GM21390 (cell line): ENCODE data around the gene CCL27.
"Not testable (repeated sequence)": the region's sequence is repeated elsewhere in the genome, so short reads cannot be mapped to it uniquely, and the experiment has no call there.

ENCODE experiments used
- ATAC-seq: cut with Tn5 transposase; IDR thresholded peaks from one replicate; pipeline ENCODE4 v1.9.1; 2021; ENCODE audit not compliant: unreplicated experiment

CCL27 gene

DNA sequence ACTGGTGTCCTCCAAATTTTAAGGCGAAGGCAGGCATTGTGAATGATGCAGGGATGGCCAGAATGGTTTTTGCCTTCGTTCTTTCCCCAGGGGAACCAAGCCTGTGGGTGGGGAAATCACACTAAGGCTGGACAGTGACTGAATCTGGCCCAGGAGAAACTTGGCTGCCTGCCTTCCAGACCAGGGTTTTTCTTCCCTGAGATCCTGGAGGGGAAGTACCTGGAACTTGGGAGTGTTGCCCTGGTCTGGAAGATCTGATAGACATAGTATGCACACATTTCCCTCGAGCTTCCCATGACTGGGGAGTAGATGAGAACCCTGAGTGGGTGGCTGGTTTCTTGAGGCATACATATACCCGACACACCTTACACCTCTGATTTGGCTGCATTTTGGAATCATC is 11.1 kb downstream of the CCL27 start:
- no peak for ATAC-seq

DNA sequence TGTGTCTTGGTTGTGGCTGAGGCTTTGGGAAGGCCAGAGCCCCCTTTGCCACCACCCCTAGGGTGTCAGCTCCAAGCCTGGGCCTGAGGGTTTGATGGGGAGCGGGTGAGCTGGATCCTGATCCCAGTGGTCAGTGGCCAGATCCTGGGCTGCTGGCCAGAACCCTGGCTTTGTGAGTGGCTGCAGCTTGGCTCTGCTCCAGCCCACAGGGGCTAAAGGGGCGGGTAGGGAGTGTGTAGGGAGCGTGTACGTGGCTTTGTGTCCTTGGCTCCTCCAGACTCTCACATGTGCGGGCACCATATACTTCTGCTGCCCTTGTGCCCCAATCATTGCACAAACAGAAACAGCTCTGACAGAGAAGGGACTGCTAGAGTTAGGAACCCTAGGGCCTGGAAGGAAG is 11.6 kb downstream of the CCL27 start:
- ATAC-seq: no peak

DNA sequence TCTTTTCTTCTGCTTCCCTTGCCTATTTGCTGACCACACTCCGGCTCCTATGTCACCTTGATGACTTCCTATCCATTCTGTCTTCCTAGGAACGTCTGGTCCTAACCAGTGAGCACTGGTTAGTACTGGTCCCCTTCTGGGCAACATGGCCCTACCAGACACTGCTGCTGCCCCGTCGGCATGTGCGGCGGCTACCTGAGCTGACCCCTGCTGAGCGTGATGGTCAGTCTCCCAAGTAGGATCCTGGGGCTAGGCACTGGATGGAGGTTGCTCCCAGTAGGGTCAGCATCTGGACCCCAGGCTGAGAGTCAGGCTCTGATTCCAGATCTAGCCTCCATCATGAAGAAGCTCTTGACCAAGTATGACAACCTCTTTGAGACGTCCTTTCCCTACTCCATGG is 13.8 kb downstream of the CCL27 start:
- ATAC-seq: no peak

DNA sequence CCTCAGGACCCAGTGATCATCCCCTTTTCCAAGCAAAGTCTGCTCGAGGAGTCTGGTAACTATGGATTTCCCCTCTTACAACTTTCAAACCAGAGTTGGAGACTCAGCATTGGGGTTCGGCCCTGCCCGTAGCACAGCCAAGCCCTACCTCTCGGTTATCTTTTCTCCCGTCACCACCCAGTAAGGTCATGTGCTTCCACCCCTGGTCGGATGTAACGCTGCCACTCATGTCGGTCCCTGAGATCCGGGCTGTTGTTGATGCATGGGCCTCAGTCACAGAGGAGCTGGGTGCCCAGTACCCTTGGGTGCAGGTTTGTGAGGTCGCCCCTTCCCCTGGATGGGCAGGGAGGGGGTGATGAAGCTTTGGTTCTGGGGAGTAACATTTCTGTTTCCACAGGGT is 14.8 kb downstream of the CCL27 start:
- ATAC-seq: no peak

DNA sequence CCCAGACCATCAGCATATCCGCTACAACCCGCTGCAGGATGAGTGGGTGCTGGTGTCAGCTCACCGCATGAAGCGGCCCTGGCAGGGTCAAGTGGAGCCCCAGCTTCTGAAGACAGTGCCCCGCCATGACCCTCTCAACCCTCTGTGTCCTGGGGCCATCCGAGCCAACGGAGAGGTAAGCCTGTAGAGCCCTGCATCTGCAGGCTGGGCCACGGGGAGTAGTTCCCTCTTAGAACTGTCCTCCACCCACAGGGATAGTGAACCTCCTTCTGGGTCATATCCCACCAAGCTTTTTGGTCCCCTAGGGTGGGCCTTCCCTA is 15.4 kb downstream of the CCL27 start:
- ATAC-seq: no peak

DNA sequence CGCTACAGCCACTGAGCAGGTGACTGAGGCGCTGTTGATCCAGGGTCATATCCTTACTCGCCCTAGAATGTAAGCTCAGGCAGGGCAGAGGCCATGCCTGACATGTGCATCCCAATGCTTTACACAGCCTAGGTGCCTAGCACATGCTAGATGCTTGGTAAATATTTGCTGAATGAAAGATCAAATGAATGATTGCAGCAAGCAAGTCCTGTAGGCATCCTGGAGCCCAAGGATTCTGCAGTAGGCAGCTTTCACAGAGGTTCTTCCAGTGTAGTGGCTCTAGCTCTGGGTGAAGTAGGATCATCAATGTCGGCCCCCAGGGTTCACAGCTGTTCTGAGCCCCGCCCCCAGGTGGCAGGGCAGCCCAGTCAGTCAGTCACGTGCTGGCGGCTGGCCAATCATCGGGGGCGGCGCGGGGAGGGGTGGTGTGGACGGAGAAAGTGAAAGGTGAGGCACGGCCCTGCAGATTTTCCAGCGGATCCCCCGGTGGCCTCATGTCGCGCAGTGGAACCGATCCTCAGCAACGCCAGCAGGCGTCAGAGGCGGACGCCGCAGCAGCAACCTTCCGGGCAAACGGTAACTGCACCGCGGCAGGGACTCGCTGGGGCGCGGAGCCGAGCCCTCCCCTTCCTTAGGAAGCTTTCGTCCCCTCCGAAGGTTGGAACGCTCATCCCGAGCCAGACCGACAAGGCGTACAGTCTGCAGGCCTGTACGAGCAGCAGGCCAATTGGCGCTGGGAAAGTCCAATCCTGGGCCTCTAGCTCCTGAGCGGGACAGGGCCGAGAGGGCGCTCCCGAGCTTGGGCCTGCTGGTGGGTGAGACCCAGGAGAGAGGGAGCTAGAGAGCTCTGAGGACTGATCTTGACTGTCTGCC is 16.0 kb downstream of the CCL27 start, which contains the start of gene GALT:
GALT (plus strand) TSS at position 465 of the 873 bp plus-strand sequence; CDS start at position 495, 30 bp downstream.
- ATAC-seq: peak; percentile 81

DNA sequence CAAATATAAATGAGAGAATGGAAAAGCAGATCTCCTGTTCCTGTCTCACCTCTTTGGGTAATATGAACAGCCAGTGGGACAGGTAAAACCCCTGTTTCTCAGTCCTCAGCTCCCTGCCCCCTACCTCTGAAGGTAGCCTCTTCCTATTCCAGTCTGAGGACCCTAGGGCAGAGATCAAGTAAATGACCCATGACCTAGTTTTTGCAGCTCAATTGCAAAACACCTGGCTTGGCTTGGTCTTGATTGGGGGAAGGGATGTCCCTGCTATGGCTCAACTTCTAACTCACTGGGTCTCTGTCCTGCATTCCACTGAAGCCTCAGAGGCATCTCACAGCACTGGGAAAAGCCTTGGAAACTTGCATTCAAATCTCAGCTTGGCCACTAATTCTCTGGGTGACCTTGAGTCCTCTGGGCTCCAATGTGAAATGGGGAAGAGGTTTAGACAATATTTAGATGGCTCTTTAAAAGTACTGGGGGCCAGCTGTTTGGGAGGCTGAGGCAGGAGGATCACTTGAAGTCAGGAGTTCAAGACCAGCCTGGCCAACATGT is 17.6 kb downstream of the CCL27 start:
- no peak for ATAC-seq

DNA sequence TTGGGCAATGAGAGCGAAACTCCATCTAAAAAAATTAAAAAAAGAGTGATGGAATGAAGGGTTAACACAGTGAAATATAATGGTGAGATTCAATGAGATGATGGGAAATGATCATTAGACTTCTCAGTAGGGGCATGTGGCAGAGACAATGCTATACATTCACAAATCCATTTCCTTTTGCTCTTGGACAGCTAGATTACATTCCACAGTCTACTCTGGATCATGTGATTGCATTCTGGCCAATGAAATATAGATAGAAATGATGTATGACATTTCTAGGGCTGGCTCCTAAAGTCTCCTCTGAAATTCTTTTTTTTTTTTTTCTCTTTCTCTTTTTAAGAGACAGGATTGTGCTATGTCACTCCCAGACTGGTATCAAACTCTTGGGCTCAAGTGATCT is 19.8 kb downstream of the CCL27 start:
- no peak for ATAC-seq

DNA sequence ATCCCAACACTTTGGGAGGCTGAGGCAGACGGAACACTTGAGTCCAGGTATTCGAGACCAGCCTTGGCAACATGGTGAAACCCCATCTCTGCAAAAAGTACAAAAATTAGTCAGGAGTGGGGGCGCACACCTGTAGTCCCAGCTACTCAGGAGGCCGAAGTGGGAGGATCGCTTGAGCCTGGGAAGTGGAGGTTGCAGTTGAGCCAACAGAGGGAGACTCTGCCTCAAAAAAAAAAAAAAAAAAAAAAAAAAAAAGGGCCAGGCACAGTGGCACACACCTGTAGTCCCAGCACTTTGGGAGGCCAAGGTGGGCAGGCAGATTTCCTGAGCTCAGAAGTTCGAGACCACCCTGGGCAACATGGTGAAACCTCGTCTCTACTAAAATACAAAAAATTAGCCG is 23.1 kb downstream of the CCL27 start:
- ATAC-seq: not testable (repeated sequence)

DNA sequence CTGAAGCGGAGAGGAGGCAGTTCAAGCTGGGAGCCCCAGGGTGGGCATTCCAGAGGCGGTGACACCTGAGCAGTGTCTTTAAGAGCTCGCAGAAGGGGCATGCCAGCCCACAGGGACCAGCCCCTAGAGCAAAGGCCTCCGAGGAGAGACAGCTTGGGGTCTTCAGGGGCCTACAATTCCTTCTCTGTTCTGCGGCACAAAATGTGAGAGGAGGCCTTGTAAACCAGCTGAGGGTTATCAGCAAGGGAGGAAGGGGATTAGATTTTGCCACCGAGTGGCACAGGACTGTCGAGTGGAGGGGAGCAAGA is 24.4 kb downstream of the CCL27 start:
- ATAC-seq: no peak

DNA sequence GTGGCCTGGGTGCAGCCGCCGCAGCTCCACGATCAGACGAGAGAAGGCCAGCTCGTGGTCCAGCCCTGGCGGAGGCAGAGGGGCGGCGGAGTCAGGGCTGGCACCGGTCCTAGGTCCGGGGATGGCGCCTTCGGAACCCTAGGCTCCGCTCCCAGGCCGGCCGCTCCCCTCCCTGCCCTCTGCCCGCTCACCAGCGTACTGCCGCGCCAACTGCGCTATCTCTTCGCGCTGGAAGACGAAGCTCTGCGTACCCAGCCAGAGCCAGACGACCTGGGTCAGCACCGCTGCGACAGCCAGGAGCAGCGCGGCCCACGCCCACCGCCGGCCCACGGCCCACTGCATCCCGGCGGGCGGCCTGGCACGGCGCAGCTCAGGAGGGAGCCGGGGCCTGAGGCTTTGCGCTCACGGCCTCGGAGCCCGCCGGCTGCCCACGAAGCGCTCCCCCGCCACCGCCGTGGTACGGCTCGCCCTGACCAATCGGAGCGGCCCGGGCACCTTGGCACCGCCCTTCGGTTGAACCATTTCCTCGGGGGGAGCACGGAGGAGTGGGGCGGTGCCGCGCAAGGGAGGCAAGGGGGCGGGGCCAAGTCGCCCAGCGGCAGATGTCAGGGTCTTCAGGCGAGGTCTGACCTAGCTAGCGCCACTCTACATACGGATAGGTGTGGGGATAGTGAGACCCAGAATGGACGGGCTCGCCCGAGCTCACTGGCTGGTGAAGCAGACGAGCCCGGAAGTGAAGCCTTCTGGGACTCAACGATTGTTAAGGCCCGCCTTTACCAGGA is 24.9 kb downstream of the CCL27 start, which contains the start of gene SIGMAR1:
SIGMAR1 (minus strand) TSS at position 432 of the 782 bp plus-strand sequence; CDS start at position 342, 90 bp downstream.
- peak; percentile 83 for ATAC-seq

DNA sequence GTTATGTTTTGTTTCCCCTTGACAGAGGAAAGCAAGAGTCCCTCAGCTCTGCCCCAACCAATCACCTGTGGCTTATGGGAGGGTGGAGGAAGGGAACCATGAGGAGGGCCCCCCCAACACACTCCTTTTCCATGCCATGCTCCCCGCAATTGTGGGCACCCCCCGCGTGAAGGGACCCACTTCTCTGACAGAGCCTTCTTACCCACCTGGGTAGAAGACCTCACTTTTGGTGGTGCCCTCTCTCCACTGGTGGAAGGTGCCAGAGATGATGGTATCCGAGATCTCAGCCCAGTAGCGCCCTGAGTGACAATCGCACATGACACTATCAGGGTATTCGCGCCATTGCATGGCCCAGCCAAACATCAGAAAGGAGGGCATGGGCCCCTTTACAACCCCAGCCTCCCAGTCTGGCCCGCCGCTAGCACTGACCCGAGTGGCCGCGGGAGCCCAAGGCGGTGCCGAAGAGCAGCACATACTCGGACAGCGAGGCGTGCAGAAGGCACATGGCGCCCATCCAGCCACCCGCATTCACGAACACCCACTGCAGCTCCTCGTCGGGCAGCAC is 25.6 kb downstream of the CCL27 start:
- no peak for ATAC-seq

DNA sequence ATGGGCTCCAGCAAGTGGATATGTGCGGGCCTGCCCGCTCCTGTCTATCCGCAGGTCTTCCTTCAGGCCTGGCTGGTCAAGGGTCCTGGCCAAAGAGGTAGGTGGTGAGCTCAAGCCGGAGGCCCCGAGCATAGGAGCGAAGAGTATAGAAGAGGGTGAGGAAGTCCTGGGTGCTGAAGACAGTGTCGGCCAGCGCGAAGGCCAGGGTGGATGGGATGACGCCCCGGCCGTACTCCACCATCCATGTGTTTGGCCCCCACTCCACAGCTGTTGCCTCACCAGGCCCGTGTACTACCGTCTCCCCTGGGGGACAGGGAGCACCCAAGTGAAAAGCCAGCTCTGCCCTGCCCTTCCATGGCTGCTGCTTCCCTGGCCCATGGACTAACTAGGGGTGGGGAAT is 26.9 kb downstream of the CCL27 start:
- no peak for ATAC-seq

DNA sequence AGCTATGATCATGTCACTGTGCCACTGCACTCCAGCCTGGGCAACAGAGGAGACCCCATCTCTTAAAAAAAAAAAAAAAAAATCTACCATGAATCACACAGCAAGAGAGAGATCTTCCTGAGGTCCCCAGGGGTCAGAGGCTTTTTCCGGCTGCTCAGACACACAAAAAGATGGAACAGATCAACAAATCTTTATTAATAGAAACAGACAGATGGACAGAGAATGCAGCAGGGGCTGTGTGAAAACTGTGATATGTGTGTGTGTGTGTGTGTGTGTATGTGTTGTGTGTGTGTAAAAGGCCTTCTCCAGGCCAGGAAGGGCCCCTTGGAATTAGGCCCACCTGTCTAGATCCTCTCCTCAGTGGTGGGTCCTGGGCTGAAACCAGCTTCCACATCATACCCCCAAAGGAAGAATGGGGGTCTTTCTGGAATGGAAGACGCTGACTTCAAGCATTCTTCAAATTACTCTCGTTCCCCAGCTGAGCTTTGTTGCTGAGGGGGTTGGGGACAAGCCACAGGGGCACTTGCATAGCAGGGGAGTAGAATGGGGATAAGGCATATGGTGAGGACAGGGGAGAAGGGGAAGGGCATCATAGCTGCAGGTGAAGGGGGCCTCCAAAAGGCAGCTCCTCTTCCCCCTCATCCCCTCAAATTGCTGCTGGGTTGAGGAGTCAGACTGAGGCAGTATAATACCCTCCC is 27.8 kb downstream of the CCL27 start:
- ATAC-seq: no peak

DNA sequence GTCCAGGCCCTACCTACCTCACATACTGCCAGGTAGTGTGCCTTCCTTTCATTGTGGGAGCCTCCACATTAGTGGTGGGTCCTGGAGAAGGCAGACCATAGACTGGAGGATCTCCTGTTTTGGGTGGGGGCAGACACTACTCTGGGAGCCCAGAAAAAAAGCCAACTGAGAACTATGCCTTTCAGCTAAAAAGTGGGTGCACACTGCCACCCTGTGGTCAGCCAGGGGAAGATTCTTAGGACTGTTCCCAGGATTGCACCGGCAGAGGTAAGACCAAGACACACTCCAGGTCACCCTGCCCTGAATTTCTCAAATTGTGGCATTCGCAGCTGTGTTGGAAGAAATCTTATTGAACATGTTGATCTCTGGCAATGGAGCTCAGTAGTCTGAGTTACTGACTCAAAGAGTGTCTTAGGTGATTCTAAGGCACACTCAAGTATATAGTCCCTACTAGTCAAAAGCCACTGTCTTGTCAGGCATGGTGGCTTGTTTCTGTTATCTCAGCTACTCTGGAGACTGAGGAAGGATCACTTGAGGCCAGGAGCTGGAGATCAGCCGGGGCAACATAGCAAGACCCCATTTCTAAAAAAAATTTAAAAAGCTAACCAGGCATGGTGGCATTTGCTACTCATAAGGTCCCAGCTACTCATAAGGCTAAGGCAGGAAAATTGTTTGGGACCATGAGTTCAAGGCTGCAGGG is 28.5 kb downstream of the CCL27 start:
- ATAC-seq: no peak

DNA sequence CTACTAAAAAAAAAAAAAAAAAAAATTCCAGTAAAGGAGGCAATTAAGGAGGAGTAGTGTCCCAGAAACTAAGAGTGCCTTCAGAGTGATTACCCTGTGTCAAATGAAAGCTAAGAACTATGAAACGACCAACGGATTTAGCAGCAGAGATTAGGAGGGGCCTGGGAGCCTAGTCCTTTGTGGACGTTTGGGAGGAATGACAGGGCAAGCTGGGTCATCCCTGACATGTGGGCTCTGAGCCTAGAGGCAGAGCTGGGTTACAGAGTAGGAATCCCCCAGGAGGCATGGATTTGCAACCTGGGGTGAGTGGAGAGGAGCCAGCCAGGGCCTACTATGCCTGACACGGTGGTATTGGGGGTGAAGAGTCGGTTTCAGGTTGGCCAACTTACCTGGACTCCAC is 29.3 kb downstream of the CCL27 start:
- ATAC-seq: no peak

DNA sequence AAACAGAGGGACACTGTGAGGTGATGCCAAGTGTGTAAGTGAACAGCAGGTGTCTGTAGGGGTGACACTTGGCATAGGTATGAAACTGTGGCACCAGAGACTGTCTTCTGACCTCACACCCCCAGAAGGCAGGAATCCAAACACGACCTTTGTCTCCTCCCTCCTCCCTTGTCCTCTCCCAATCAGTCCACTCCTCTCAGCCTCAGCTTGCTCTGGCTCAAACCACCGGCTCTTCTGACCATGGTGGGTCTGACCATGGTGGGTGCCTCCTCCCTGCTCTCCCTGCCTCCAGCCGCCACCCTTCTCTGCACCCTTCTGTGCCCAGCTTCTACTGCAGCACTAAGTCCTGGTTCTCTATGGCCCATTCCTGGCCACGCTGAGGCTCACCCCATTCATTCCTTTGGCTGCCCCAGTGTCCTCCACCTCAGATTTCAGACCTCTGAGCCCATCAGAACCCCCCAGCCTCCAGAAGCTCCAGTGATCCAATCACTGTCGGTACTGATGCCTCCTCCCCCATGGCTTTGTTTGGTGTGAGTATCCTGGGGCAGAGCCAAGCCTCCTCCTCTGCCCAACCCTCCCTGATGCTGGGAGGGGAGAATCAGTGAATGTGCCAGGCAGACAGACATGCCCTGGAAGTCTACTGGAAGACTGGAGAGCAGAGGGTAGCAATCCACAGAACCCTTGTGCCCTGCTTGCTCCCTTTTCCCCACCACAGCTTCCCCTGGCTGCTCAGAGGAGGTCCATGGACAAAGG is 31.9 kb downstream of the CCL27 start:
- ATAC-seq: no peak

DNA sequence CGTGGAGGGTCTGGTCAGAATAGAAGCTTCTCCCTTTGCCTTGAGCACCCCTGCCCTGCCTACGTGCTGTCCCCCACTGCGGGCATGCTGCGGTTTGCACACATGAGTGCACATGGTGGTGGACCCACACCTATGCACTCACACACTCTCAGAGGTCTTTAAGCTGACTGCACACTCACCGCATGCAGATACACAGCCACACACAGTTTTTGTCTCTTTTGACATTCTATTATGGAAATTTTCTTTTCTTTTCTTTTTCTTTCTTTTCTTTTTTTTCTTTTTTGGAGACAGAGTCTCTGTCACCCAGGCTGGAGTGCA is 33.0 kb downstream of the CCL27 start:
- no peak for ATAC-seq

DNA sequence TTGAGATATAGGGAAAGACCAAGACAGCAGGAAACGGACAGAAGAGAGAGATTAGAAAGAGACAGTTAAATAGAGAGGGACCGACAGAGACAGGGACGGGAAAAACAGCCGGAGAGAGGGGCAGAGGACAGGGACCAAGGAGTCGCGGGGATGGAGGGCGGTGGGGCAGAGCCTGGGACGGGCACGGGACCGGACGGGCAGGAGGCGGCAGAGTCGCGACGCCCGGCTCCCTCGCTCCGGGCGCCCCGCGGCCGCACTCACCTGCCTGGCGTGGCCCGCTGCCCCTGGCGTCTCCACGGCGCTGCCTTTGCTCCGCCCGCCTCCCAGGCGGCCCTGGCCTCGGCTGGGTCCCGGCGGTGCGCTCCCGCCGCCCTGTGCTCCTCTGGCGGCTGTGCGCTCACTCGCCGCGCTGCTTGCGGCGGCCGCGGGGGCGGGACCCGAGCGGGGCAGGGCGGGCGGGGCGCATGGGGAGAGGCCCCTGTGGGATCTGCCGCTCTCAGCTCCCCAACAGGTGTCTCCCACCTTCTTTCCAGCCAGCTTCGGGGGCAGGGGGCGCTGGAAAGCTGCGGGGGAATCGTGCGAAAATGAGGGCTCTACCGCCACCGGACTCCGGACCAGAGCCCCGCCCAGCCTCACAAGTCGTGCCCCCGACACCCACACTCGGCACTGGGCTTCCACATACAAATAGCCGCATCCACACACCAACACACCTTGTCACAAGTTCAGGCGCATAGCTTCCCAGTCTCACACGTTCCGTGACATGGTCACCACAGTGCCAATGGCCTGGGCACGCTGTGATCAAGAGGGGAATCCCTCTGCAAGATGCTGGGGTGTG is 33.6 kb downstream of the CCL27 start, which contains the start of gene ARID3C:
ARID3C (minus strand) TSS at position 411 of the 835 bp plus-strand sequence. CDS start 1,052 bp downstream, outside the sequence.
- ATAC-seq: no peak
